HG03460 (cell line): ENCODE results near the gene YIPF3.
A peak's percentile ranks its signal among the peaks of the same experiment; 100 is the strongest.
"Not testable (repeated sequence)": the region's sequence is repeated elsewhere in the genome, so short reads cannot be mapped to it uniquely, and the experiment has no call there.

Experiments
- ATAC-seq: cut with Tn5 transposase; IDR thresholded peaks from one replicate; pipeline ENCODE4 v1.9.1; 2021; ENCODE audit not compliant: unreplicated experiment

Gene YIPF3

DNA sequence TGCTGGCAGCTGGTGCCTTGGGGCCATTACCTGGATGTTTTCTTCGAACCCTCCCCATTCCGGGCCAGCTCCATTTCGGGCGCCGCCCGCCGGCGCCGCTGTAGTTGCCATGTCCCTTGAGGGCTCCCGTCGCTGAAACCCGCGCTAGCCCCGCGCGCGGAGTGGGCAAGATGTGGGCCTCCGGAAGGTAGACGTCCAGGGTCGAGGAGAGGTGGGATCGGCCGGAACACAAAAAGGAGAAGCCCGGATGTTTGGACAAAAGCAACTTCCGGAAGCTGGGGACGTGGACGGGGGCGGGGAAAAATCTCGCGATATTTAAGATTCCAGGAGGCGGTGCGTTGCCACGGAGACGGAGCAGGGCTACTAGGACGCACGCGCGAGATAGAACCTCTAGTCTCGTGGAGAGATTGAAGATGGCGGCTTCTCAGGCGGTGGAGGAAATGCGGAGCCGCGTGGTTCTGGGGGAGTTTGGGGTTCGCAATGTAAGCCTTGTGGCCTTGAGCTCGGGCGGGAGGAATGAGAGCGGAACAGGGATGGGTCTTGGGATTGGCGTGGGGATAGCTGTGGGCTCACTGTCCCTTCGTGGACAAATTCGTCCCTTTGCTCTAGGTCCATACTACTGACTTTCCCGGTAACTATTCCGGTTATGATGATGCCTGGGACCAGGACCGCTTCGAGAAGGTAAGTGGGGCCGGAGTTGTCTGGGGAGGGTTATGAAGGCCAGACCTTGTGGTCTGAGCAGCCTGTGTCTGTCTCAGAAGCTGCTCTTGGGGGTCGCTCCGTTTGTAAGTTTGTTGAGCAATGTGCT, at the start of gene YIPF3, which contains the start of gene POLR1C:
YIPF3 (minus strand) TSS at position 230 of the 808 bp plus-strand sequence; CDS start at position 111, 119 bp downstream.
POLR1C (plus strand) TSS at position 393 of the 808 bp plus-strand sequence; CDS start at position 414, 21 bp downstream.
- peak; percentile 91 for ATAC-seq

DNA sequence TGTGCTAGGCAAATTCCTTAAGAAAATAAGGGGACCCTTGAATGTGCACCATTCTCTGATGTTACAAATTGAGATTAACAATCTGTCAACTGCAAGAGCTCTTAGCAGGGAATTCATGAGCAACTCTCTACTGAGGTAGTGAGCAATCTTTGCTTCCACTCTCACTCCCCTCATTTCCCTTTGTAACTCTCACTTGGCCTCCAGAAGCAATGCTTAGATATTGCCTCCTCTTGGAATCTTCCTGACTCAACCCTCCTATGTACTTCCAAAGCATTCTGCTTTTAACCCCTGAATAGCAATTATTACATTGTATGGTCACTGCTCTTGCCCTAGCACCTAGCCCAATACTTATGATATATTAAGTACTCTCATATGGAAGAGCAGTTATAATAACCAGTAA, 42.6 kb upstream of the YIPF3 start:
- no peak for ATAC-seq

DNA sequence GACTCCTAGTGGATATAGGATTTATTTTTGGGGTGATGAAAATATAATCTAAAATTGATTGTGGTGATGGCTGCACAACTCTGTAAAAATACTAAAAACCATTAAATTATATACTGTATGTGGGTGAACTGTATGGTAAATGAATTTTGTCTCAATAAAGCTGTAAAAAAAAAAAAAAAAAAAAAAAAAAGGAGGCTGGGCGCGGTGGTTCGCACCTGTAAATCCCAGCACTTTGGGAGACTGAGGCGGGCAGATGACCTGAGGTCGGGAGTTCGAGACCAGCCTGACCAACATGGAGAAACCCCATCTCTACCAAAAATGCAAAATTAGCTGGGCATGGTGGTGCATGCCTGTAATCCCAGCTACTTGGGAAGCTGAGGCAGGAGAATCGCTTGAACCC, 40.9 kb upstream of the YIPF3 start:
- not testable (repeated sequence) for ATAC-seq

DNA sequence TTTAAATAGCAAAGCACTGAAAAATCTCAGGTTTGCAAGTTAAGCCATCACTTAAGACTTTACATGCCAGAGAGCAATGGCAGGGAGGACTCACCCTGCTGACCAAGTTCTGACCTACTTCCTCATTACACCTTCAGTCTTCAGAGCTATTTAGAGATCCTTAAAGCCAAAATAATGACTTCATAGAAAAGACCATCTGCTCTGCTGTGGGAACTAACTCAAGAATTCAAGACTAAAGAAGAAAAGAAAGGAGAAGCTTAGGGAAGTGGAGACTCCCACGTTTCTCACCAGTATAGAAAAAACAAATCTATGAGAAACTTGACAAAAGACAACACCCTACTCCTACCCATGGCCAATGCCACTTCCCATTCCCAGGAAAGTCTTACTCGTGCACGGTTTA, 30.5 kb upstream of the YIPF3 start:
- no peak for ATAC-seq

DNA sequence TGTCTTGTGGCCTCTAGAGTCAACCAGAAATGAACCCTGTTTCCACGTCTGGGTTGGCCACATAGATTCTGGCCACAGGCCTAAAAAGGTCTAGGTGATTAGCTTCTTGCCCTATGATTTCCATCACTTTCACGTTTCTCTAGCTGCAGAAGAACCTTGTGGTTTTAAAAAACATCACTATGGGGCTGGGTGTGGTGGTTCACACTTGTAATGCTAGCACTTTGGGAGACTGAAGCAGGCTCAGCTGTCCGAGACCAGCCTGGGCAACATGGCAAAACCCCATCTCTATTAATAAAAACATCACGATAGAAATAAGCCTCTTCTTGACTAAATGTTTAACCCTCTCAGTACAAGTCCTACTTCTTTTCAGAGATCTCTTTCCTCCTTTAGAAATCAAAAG, 27.7 kb upstream of the YIPF3 start:
- ATAC-seq = no peak

DNA sequence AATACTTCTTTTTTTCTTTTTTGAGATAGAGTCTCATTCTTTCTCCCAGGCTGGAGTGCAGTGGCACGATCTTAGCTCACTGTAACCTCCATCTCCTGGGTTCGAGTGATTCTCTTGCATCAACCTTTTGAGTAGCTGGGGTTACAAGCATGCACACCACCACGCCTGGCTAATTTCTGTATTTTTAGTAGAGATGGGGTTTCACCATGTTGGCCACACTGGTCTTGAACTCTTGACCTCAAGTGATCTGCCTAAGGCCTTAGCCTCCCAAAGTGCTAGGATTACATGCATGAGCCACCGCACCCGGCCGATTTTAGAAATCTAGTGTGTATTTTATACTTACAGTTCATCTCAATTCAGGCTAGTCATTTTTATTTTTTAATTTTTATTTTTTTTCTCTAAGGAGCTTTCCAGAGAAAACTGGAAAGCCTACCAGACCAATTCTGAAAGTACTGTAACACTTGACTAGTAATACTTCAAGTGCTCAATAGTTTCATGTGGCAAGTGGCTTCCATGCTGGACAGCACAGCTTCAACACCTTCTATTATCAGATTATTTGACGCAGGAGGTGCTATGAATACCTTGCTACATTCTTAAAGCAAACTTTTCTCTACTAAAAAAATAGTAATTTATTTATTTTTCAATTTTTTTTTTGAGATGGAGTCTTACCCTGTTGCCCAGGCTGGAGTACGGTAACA, 25.2 kb upstream of the YIPF3 start:
- ATAC-seq = no peak

DNA sequence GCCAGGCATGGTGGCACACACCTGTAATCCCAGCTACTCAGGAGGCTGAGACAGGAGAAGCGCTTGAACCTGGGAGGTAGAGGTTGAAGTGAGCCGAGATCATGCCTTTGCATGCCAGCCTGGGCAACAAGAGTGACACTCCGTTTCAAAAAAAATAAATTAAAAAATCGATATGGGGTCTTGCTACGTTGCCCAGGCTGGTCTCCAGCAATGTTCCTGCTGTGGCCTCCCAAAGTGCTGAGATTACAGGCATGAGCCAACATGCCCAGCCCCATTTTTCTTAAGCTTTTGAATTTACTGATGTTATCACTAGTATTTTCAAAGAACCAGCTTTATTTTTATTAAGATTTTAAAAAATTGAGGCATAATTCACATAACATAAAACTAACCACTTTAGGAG, 23.8 kb upstream of the YIPF3 start:
- no peak for ATAC-seq

DNA sequence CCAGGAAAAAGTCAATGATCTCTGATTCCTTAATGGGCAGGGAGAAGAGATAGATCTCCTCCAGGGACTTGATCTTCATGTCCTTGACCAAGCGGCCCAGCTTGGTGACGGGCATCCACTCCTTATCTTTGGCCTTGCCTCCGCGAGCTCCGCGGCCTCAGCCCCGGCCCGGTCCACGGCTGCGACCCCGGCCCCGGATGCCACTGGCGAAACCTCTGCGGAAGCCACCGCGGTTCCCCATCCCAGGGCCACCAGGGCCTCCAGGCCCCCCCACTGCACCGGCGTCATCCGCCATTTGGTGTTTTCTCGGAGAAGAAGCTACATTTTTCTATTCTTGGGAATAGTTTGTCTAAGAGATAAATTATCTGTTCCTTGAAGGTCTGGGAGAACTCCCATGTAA, 22.7 kb upstream of the YIPF3 start:
- ATAC-seq = not testable (repeated sequence)

DNA sequence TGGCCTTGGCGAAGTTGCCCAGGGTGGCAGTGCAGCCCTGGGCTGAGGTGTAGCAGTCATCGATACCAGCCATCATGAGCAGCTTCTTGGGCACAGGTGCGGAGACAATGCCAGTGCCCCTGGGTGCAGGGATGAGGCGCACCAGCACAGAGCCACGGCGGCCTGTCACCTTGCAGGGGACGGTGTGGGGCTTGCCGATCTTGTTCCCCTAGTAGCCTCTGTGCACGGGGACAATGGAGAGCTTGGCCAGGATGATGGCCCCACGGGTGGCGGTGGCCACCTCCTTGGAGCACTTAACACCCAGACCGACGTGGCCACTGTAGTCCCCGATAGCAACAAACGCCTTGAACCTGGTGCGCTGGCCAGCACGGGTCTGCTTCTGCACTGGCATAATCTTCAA, 22.3 kb upstream of the YIPF3 start:
- not testable (repeated sequence) for ATAC-seq

DNA sequence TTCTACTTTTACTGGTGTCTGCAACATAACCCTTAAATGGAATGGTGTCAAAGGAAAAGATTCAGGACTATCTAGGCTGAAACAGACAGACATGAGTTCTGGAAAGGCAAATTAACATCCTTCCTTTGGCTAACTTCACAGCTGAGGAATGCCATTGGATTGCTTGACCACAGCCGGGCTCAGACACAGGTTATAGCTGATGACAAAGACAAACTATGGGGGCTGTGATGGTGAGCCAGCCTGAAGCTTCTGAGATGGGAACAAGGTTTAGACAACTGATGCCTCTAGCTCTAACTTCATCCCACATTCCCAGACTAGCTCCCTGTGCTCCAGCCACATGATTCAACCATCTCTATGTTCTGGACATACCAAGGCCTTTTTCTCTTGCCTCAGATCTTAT, 15.5 kb upstream of the YIPF3 start:
- ATAC-seq = no peak

DNA sequence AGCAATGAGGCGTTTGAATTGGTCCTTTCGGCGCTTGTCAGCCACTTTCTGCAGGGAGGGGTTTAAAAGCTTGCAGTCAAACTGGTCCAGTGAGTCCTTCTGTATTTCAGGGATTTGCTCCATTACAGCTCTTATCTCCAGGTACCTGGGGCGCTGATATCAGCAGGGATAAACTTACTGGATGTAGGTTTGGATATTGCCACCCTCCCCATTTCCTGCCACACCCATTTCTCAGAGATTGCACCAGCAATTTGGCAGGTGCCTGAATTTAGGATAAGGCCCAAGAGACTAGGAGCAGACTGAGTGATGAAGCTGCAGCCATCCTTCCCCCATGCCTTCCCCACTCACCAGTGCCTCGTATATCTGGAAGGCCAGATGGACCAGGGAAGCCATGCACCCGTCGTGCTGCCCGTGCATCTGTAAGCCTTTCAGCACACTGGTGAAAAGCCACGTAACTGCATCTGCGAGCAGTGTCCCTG, 7.8 kb upstream of the YIPF3 start:
- no peak for ATAC-seq

DNA sequence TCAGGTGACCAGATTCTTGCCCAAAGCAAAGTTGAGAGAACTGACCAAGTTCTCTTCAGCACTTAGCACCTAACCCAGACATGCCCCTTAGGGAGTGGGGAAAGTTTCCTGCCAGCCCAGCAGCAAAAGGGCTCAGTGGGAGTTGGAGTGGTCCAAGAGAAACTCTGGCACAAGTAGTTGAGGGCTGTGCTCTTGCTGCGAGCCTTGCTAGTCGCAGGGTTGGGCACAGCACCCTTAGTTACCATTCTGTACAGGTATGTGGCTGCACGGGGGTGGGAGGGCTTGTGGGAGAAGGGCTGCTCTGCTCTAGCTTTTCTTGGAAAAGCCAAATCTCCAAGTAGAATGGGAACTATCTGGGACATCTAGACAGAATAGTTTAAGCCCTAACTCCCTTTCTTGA, 6.6 kb upstream of the YIPF3 start:
- no peak for ATAC-seq

DNA sequence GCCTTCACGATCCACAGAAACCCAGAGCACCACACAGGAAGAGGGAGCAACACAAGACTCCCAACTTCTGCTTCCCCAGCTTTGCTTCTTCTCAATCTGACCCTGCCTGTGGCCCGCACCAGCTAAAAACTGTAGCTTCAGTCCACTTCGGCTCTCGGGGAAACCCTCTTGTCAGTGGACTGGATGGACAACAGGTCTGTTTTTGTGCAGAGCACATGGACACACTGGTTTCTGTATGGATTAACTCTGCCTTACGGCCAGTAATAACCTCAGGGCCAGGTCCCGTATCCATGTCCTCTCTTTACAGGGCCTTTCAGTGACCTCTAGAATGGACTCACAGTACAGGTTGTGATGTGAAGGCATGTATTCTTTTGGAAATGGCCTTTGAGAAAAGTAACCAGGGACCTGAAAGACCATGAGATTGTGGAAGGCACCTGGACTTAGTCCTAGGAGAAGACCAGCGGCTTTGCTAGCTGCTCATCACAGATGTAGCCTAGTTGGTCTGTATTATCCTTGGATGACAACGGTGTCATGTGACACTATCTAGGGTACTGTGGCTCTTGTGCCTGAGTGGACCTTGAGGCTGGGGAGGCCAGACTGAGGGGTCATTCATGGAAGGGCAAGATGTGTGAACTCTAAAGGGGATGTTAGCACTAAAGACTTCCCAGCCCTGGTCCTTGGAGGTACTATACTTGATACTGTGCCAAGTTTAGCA, 6.0 kb upstream of the YIPF3 start:
- no peak for ATAC-seq

DNA sequence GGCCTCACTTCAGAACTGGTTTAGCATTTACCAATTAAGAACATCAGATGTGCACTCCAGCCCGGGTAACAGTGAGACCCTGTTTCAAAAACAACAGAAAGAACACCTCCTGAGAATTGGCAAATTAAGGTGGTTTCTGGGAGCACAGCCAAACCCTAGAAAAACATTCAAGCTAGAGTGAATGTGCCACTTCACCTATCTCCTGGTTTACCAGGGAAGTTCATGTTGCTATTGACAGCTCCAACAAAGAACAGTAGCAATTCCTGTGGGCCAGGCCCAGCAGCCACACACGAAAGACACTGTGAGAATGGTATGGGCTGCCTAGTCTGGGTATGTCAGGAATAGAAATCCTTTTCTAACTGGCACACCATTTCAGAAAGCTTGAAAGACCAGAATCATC, 5.1 kb upstream of the YIPF3 start:
- no peak for ATAC-seq

DNA sequence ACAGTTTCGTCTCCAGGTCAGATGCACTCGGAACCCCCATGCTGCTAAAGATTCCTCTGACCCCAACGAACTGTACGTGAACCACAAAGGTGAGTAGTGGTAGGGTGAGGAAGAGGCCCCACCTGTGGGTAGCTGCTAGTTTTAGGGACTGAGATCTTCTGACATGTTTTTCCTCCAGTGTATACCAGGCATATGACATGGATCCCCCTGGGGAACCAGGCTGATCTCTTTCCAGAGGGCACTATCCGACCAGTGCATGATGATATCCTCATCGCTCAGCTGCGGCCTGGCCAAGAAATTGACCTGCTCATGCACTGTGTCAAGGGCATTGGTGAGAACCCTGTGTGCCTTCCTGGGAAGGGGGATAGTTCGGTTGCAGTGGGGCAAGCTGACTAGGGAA, 3.4 kb upstream of the YIPF3 start:
- no peak for ATAC-seq

DNA sequence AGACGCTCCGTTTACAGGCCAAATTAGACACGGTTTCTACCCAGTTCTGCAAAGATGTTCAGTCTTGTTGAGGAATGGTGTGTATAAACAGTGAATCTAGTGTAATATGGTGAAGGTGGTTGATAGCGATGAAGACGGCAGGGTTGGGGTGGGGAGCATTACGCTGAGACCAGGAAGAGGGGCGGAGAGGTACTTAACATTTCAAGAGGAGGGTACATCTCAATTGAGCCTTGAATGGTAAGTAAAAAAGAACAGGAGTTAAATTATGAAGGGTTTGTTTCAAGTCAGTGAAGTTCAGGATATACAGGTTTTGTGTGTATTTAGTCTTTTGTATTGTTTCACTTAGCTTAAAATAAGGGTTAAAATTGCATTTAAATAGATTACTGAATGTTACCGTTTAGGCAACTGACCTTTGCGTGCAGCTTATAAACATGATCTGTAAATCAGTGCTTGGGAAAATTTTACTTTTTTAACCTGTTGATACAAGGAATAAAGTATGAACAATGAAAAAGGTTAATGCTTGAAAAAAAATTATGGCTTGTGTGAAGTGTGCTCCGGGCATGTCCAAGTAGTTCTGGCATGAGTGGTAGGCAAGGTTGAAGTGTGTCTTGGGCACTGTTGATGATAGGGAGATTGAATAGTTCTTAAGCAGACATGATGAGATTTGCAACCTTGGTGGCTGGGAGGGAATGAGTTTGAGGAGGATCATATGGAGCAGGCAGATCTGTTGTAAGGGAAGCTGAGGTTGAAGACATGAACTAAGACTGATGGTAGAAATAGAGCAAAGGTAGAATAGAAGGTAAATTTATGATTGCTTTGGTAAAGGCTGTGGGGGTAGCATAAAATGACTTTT, 1.0 kb upstream of the YIPF3 start:
- ATAC-seq = no peak

DNA sequence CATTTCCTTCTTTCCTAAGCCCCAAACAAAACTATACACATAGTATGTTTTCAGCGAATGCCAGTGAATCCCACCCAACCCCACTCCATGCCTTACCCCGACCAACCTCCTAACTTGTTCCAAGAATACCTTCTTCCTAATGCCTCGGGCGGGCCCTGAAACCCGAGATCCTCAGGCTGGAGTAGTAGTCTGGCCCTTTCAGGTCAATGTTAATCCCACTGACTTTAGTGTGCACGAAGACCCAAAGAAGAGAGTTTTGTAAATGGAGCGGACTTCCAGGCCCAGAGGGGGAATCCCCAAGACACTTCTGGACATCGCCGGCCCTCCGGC, 394 bp downstream of the YIPF3 start:
- ATAC-seq = no peak

DNA sequence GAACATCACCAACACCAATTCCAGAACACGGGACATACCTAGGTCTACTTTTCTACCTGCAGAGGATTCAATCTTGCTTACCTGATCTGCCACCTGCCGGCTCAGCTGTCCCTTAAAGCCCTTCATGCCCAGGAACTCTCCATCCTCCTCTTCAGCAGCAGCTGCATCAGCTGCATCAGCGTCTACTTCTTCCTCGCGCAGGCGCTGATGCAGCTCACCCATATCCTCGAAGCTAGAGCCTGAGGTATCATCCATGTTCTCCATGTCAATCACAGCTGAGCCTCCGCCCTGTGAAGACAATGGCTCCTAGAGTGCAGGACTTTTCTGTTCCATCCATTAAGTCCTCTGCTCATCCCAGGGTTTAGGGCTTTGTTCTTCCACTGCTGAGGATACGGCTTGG, 918 bp downstream of the YIPF3 start:
- no peak for ATAC-seq

DNA sequence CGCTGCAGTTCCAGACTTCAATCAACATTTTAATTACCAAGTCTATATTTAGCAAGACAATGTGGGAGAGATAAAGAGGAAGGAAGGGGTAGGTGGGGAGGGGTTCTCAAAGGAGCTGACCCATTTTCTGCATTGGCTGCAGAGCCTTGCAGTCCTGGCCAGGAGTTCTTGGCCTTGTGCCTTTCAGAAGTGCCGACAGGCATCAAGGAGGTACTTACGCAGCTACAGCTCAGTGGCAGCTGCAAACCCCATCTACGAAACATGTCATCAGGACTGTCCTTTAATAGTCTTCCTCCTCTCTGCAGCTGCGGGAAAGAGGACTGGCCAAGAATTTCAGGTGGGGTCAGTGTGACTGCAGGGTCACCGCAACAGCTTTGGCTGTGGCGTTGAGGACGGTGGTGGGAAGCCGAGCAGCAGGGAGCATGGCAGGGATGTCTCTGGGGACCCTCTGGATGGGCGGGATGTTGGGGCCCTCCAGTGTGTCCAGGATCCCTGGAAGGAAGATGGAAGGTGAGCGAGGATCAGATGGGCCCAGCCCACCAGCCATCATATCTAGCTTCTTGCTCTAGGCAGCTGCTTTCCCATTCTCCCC, 4.8 kb downstream of the YIPF3 start:
- ATAC-seq = no peak

DNA sequence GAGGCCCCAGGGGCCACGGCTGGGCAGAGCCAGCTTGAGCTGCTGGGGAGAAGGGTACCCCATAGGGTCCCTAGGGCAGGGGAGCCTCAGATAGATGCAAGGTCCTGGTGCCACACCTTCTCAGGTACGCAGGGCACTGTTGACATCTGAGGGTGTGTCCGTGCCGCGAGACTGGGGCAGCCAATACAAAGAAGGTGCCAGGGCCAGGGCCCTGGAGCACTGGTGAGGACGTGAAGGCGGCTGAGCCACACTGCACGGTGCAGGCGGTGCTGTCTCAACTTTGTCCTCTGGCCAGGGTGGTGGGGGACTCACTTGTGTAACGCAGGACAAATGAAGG, 5.9 kb downstream of the YIPF3 start:
- no peak for ATAC-seq
